Calu3 (cell line): ENCODE data around the gene CDKN1A. TPM values are rescaled to one million over a fixed set of nuclear protein-coding genes. Genes with fewer than 3 reads are reported as not detected.

Experiments
- BruUV-seq: library from RNA; stranded (reverse); fragments of 400-500 nt; replicated peaks from 2 replicates; lab custom pipeline; 2021; lab: Mats Ljungman, UMichigan
- CTCF ChIA-PET: fragments of 300-600 bp; sonication (Branson Sonifier 250); formaldehyde crosslinking; loops from one replicate; lab custom pipeline; 2022; ENCODE audit warnings: antibody characterized with exemption; lab: Charles Lee
- DNase-seq: peaks from one replicate; pipeline ENCODE4 v3.0.0; 2022
- H3K27ac Mint-ChIP-seq: one replicate; pipeline ENCODE4 v1.8.0; 2022; ENCODE audit warnings: mixed read lengths; ENCODE audit not compliant: unreplicated experiment
- H3K27me3 Mint-ChIP-seq: one replicate; pipeline ENCODE4 v1.8.0; 2022; ENCODE audit warnings: mixed read lengths; ENCODE audit not compliant: unreplicated experiment
- H3K36me3 Mint-ChIP-seq: one replicate; pipeline ENCODE4 v1.8.0; 2022; ENCODE audit warnings: mild to moderate bottlenecking, moderate library complexity, mixed read lengths; ENCODE audit not compliant: insufficient read depth, unreplicated experiment
- H3K4me1 Mint-ChIP-seq: one replicate; pipeline ENCODE4 v1.8.0; 2022; ENCODE audit warnings: mild to moderate bottlenecking, low read depth, mixed read lengths; ENCODE audit not compliant: unreplicated experiment
- H3K4me3 Mint-ChIP-seq: one replicate; pipeline ENCODE4 v1.8.0; 2022; ENCODE audit warnings: mild to moderate bottlenecking, low read depth, moderate library complexity, mixed read lengths; ENCODE audit not compliant: unreplicated experiment
- H3K9me3 Mint-ChIP-seq: one replicate; pipeline ENCODE4 v1.8.0; 2022; ENCODE audit warnings: low read depth, mixed read lengths; ENCODE audit not compliant: unreplicated experiment
- intact Hi-C: fragments of 100-400 bp; cut with micrococcal nuclease; formaldehyde crosslinking; loops from one replicate; pipeline ENCODE4 v1.10.0; 2022; ENCODE audit not compliant: unreplicated experiment
- total RNA-seq: library from RNA; stranded (reverse); gene quantifications from 2 replicates; pipeline ENCODE4 v1.2.3, GENCODE V29; 2022
- TF ChIP-seq, protein P1 (sequence below): fragments of 200-600 bp; IDR thresholded peaks from one replicate; pipeline ENCODE4 v1.8.0; 2022; ENCODE audit warnings: antibody characterized with exemption; ENCODE audit not compliant: unreplicated experiment

CDKN1A gene
- total RNA-seq, 1 experiment from 2014 or later: 33.7 TPM

- intact Hi-C loops: no loop called here
- no peak for DNase-seq
- CTCF ChIA-PET: interaction anchor here (1.1 kb wide), 1 partner anchor 58 kb away, joined by 3 read pairs; no protein-coding TSS in a partner anchor
- Mint-ChIP-seq H3K36me3 (peaks cover 2% of the 10 kb centered on the region), H3K4me1 (no peaks in the 10 kb centered on the region), H3K9me3 (no peaks in the 10 kb centered on the region), H3K27ac (no peak overlapping the region), H3K27me3 (peaks cover 14% of the 10 kb centered on the region), H3K4me3 (no peak overlapping the region)
- TF ChIP-seq, protein P1, sequence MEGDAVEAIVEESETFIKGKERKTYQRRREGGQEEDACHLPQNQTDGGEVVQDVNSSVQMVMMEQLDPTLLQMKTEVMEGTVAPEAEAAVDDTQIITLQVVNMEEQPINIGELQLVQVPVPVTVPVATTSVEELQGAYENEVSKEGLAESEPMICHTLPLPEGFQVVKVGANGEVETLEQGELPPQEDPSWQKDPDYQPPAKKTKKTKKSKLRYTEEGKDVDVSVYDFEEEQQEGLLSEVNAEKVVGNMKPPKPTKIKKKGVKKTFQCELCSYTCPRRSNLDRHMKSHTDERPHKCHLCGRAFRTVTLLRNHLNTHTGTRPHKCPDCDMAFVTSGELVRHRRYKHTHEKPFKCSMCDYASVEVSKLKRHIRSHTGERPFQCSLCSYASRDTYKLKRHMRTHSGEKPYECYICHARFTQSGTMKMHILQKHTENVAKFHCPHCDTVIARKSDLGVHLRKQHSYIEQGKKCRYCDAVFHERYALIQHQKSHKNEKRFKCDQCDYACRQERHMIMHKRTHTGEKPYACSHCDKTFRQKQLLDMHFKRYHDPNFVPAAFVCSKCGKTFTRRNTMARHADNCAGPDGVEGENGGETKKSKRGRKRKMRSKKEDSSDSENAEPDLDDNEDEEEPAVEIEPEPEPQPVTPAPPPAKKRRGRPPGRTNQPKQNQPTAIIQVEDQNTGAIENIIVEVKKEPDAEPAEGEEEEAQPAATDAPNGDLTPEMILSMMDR: no peak
- no TSS peak for BruUV-seq
Observed at GRCh38 chr6:36691612-36692011, 13.1 kb downstream of the CDKN1A start.

DNA sequence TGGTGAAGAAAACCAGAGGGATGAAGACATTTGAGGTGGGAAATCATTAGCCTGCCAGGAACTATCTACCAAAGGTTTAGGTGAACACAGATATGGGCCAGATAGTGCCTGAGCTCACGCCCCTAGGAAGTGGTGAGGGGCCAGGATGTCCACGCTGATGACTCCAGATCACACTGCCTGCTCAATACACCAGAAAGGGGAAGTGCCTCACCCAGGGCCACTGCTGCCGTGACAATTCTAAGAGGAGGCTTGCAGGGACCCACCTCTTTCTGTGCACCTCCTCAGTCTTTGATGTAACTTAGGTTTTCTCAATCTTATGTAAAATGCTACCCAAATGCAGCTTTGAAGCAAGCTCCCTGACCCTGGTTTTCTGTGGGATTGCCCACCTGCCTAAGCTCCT lies 13.7 kb downstream of the CDKN1A start:
- no peaks in the 10 kb centered on the region for H3K9me3 Mint-ChIP-seq
- intact Hi-C loops: no loop called here
- H3K4me1 Mint-ChIP-seq: no peaks in the 10 kb centered on the region
- no peak overlapping the region for H3K27ac Mint-ChIP-seq
- H3K4me3 Mint-ChIP-seq: no peak overlapping the region
- no TSS peak for BruUV-seq
- TF ChIP-seq, protein P1: no peak
- H3K36me3 Mint-ChIP-seq: no peaks in the 10 kb centered on the region
- CTCF ChIA-PET: no interaction called here
- no peak for DNase-seq
- H3K27me3 Mint-ChIP-seq: peaks cover 14% of the 10 kb centered on the region

- Mint-ChIP-seq H3K36me3 (no peaks in the 10 kb centered on the region), H3K4me1 (no peaks in the 10 kb centered on the region), H3K27me3 (peaks cover 14% of the 10 kb centered on the region), H3K9me3 (no peaks in the 10 kb centered on the region), H3K27ac (no peak overlapping the region), H3K4me3 (no peak overlapping the region)
- CTCF ChIA-PET: no interaction called here
- intact Hi-C loops: no loop called here
- TF ChIP-seq, protein P1: no peak
- no peak for DNase-seq
- no TSS peak for BruUV-seq
Observed at GRCh38 chr6:36692861-36693702, 14.6 kb downstream of the CDKN1A start.

- no peak overlapping the region for H3K4me3 Mint-ChIP-seq
- H3K4me1 Mint-ChIP-seq: no peaks in the 10 kb centered on the region
- no peak overlapping the region for H3K27ac Mint-ChIP-seq
- BruUV-seq: no TSS peak
- TF ChIP-seq, protein P1: no peak
- peaks cover 14% of the 10 kb centered on the region for H3K27me3 Mint-ChIP-seq
- CTCF ChIA-PET: interaction anchor here (0.6 kb wide), 1 partner anchor 57 kb away, joined by 3 read pairs; no protein-coding TSS in a partner anchor
- DNase-seq: no peak
- H3K9me3 Mint-ChIP-seq: no peaks in the 10 kb centered on the region
- no peaks in the 10 kb centered on the region for H3K36me3 Mint-ChIP-seq
- intact Hi-C loops: no loop called here
Observed at GRCh38 chr6:36694616-36695015, 16.1 kb downstream of the CDKN1A start.
